Peyer's patch (tissue), 4 donors: ENCODE results near the gene ZFYVE19.

ENCODE experiments used
- CTCF ChIP-seq, 6 experiments: fragments of 450-650 bp in 4 of 6; fragments of 200-600 bp in 2 of 6; sonication (generic) in 1 of 6; IDR thresholded peaks; one replicate each; pipeline ENCODE4 v1.5.1; 2017 to 2019; ENCODE audit warnings: antibody characterized with exemption in 6 of 6, mild to moderate bottlenecking in 3 of 6, moderate library complexity in 1 of 6
- POLR2A ChIP-seq, 2 donors: fragments of 450-650 bp; IDR thresholded peaks; one replicate each; pipeline ENCODE4 v1.5.1; 2017; ENCODE audit warnings: antibody characterized with exemption in 2 of 2, mild to moderate bottlenecking in 2 of 2, moderate library complexity in 2 of 2

DNA sequence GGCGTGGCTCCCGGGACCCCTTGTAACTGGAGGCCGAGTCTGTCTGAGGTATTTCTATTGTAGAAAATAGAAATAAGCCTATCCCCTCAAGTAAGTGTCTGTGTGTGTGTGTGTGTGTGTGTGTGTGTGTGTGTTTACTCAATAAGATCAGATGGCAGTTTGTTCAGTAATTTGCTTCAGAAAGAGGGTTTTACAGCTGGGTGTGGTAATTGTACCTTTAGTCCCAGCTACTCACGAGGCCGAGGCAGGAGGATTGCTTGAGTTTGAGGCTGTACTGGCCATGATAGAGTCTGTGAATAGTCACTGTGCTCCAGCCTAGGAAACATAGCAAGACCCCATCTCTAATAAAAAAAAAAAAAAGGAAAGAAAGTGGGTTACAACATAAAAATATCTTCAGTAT, 45.6 kb downstream of the ZFYVE19 start:
- no peak for TF ChIP-seq CTCF (IDR thresholded peaks at IDR 0.05)
- TF ChIP-seq POLR2A (IDR thresholded peaks at IDR 0.05), result peak in 1 of 2 donors; percentile 10
